Measurements from ENCODE around the gene ERMARD. TPM values are rescaled to one million over a fixed set of nuclear protein-coding genes. Genes with fewer than 3 reads are reported as not detected.

ERMARD gene
- total and polyA plus RNA-seq, 8 donors: 16.8 to 56.1 (median 44.9) TPM

DNA sequence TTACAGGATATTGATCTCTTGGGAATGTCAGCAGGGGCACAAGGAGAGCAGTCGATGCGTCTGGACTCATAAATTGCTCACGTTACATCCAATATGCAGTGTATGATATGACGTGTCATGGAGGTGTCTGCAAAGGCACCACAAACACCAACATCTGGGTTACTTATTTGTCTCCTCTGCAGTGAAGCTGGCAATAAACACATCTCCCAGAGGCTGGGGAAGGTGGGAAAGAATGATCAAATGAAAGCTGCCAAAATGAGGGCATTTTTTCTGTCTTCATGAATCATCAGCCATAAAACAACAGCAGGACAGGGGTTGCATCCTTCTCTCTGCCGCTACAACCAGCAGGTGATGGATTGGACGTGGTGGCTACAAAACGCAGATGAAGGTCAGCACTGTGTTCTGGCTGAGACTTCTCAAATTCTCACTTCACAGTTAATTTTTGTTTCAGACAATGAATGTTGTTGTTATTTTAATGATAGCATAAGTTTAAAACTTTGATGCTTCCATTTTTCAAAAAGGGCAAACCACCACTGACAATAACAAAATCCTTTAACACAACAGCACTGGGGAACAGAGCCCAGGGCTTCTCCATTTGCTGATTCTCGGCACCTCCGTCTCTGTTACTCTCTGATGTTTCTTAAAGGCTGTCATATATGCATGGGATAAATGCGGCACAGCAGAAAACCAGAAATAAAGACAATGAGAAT is 47.5 kb downstream of the ERMARD start:
- H3K36me3 ChIP-seq: no peaks in the 10 kb centered on the region
- TF ChIP-seq, protein P1, sequence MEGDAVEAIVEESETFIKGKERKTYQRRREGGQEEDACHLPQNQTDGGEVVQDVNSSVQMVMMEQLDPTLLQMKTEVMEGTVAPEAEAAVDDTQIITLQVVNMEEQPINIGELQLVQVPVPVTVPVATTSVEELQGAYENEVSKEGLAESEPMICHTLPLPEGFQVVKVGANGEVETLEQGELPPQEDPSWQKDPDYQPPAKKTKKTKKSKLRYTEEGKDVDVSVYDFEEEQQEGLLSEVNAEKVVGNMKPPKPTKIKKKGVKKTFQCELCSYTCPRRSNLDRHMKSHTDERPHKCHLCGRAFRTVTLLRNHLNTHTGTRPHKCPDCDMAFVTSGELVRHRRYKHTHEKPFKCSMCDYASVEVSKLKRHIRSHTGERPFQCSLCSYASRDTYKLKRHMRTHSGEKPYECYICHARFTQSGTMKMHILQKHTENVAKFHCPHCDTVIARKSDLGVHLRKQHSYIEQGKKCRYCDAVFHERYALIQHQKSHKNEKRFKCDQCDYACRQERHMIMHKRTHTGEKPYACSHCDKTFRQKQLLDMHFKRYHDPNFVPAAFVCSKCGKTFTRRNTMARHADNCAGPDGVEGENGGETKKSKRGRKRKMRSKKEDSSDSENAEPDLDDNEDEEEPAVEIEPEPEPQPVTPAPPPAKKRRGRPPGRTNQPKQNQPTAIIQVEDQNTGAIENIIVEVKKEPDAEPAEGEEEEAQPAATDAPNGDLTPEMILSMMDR (IDR thresholded peaks at IDR 0.05): no peak
- no peaks in the 10 kb centered on the region for H3K9me3 ChIP-seq
- no peak for ATAC-seq
- H3K4me1 ChIP-seq: peaks cover 3 to 18% of the 10 kb centered on the region in 2 donors
- intact Hi-C loops (cut with DNase I): no loop called here
- no peak overlapping the region for H3K27ac ChIP-seq
- peaks cover 0 to 2% of the 10 kb centered on the region in 2 donors for H3K27me3 ChIP-seq
- no peak for DNase-seq
- H3K4me3 ChIP-seq: no peak overlapping the region

DNA sequence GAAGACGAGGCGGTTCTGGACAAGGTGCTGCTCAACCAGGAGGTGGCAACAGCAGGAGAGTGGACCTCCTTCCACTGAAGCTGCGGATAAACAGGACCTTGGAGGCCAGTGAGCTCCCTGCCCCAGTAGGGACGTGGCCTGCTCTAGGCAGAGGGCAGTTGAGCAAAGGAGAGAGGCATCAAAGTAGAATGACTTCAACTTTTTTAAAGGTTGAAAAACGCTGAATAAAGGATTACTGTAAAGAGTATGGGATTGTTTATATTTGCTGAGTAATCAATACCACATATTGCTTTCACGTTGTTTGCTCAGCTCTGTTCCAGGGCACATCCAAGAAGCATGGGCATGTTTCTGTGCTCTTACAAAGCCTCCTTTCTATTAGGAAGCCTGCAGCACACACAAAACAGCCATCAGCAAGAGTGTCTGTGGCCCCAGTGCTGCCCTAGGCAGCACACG is 48.1 kb downstream of the ERMARD start:
- Histone ChIP-seq H3K4me1 (peaks cover 3 to 18% of the 10 kb centered on the region in 2 donors), H3K36me3 (no peaks in the 10 kb centered on the region), H3K27me3 (peaks cover 0 to 8% of the 10 kb centered on the region in 2 donors), H3K4me3 (no peak overlapping the region), H3K27ac (no peak overlapping the region), H3K9me3 (no peaks in the 10 kb centered on the region)
- TF ChIP-seq, protein P1 (IDR thresholded peaks at IDR 0.05): no peak
- ATAC-seq (no peak), DNase-seq (no peak)
- intact Hi-C loops (cut with DNase I): no loop called here

- H3K27ac ChIP-seq: peak overlapping the region in 1 of 2 donors; percentile 13
- ATAC-seq: peak; percentile 46
- H3K36me3 ChIP-seq: no peaks in the 10 kb centered on the region
- peak in 1 of 4 donors; percentile 51 for DNase-seq
- intact Hi-C loops (cut with DNase I): no loop called here
- peaks cover 3 to 18% of the 10 kb centered on the region in 2 donors for H3K4me1 ChIP-seq
- H3K9me3 ChIP-seq: no peaks in the 10 kb centered on the region
- no peak overlapping the region for H3K4me3 ChIP-seq
- TF ChIP-seq, protein P1 (IDR thresholded peaks at IDR 0.05): no peak
- peaks cover 0 to 15% of the 10 kb centered on the region in 2 donors for H3K27me3 ChIP-seq
Measured at GRCh38 chr6:169800116-169800667, 48.8 kb downstream of the ERMARD start.

- Histone ChIP-seq H3K27me3 (peaks cover 0 to 20% of the 10 kb centered on the region in 2 donors), H3K27ac (no peak overlapping the region), H3K4me1 (peaks cover 3 to 18% of the 10 kb centered on the region in 2 donors), H3K4me3 (no peak overlapping the region), H3K36me3 (no peaks in the 10 kb centered on the region), H3K9me3 (no peaks in the 10 kb centered on the region)
- intact Hi-C loops (cut with DNase I): no loop called here
- TF ChIP-seq, protein P1 (IDR thresholded peaks at IDR 0.05): no peak
- DNase-seq (peak in 3 of 4 donors; percentile 15 to 77 (median 54)), ATAC-seq (peak; percentile 95)
Measured at GRCh38 chr6:169800668-169801395, 49.4 kb downstream of the ERMARD start.
